Progenitor cell of endocrine pancreas (in vitro differentiated cells): Measurements from ENCODE around the gene TNIP1. TPM values are rescaled to one million over a fixed set of nuclear protein-coding genes. Genes with fewer than 3 reads are reported as not detected.

Source experiments
- DNase-seq: peaks from one replicate; pipeline ENCODE4 v3.0.0; 2021; ENCODE audit warnings: low spot score; ENCODE audit not compliant: unreplicated experiment
- H3K27ac Mint-ChIP-seq: 2 replicates; pipeline ENCODE4 v1.8.0; 2021; ENCODE audit warnings: mild to moderate bottlenecking, moderate library complexity, mixed read lengths
- H3K27me3 Mint-ChIP-seq: 2 replicates; pipeline ENCODE4 v1.8.0; 2021; ENCODE audit warnings: mixed read lengths
- H3K36me3 Mint-ChIP-seq: 2 replicates; pipeline ENCODE4 v1.8.0; 2022; ENCODE audit warnings: mixed read lengths; ENCODE audit not compliant: insufficient read depth
- H3K4me1 Mint-ChIP-seq: 2 replicates; pipeline ENCODE4 v1.8.0; 2021; ENCODE audit warnings: low read depth, mixed read lengths
- H3K4me3 Mint-ChIP-seq: 2 replicates; pipeline ENCODE4 v1.8.0; 2021; ENCODE audit warnings: low read depth, mild to moderate bottlenecking, moderate library complexity, mixed read lengths
- H3K9me3 Mint-ChIP-seq: 2 replicates; pipeline ENCODE4 v1.8.0; 2021; ENCODE audit warnings: low read depth, mixed read lengths
- total RNA-seq: library from RNA; stranded (reverse); gene quantifications from 2 replicates; pipeline ENCODE4 v1.2.1, GENCODE V29; 2021
- TF ChIP-seq, protein P1 (sequence below): fragments of 200-600 bp; sonication (generic); IDR thresholded peaks from one replicate; pipeline ENCODE4 v1.5.0; 2021; ENCODE audit warnings: antibody characterized with exemption, mild to moderate bottlenecking; ENCODE audit not compliant: unreplicated experiment

Gene TNIP1
- total RNA-seq, 1 donor from 2014 or later: 55.0 TPM

DNA sequence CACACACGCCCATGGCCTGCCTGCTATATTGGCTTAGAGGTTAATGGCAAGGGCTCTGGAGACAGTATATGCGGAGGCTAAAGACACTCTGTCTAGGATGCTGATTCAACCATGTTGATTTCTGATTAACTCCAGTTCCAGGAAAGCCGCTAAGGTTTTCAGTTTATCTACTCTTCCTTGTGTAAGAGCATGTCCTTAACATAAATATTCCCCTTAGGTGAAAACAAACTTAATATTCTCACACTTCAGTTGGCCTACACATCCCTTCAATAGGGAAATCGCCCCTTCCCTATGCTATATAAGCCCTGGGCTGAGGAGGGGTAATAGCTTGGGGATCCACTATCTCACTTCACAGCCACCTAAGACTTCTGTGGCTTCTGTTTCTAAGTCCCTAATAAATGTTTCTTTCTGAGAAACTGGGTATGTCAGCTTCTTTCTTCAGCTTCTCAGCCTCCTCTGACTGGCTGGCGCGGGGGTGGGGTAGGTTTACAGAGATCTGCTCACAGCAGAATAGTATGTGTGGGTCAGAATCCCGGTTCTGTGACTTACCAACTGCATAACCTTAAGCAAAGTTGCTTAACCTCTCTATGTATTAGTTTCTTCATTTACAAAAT, 64.8 kb downstream of the TNIP1 start:
- Mint-ChIP-seq H3K27ac (no peak overlapping the region), H3K27me3 (peaks cover 4% of the 10 kb centered on the region), H3K4me1 (peaks cover 6% of the 10 kb centered on the region), H3K36me3 (no peaks in the 10 kb centered on the region), H3K9me3 (no peaks in the 10 kb centered on the region), H3K4me3 (no peak overlapping the region)
- TF ChIP-seq, protein P1, sequence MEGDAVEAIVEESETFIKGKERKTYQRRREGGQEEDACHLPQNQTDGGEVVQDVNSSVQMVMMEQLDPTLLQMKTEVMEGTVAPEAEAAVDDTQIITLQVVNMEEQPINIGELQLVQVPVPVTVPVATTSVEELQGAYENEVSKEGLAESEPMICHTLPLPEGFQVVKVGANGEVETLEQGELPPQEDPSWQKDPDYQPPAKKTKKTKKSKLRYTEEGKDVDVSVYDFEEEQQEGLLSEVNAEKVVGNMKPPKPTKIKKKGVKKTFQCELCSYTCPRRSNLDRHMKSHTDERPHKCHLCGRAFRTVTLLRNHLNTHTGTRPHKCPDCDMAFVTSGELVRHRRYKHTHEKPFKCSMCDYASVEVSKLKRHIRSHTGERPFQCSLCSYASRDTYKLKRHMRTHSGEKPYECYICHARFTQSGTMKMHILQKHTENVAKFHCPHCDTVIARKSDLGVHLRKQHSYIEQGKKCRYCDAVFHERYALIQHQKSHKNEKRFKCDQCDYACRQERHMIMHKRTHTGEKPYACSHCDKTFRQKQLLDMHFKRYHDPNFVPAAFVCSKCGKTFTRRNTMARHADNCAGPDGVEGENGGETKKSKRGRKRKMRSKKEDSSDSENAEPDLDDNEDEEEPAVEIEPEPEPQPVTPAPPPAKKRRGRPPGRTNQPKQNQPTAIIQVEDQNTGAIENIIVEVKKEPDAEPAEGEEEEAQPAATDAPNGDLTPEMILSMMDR: no peak
- no peak for DNase-seq

- H3K36me3 Mint-ChIP-seq: no peaks in the 10 kb centered on the region
- H3K27ac Mint-ChIP-seq: no peak overlapping the region
- DNase-seq: no peak
Measured at GRCh38 chr5:151014680-151015343, 66.0 kb downstream of the TNIP1 start.

GRCh38 chr5:151012862-151013261, 68.0 kb downstream of the TNIP1 start:
- DNase-seq: no peak
- Mint-ChIP-seq H3K36me3 (no peaks in the 10 kb centered on the region), H3K4me3 (no peak overlapping the region), H3K9me3 (no peaks in the 10 kb centered on the region), H3K4me1 (no peaks in the 10 kb centered on the region), H3K27me3 (peaks cover 9% of the 10 kb centered on the region), H3K27ac (no peak overlapping the region)
- TF ChIP-seq, protein P1: no peak

More at GRCh38 chr5:151014680-151015343, 66.0 kb downstream of the TNIP1 start:
- H3K9me3 Mint-ChIP-seq: no peaks in the 10 kb centered on the region
- no peak overlapping the region for H3K4me3 Mint-ChIP-seq
- peaks cover 4% of the 10 kb centered on the region for H3K27me3 Mint-ChIP-seq
- TF ChIP-seq, protein P1: no peak
- no peaks in the 10 kb centered on the region for H3K4me1 Mint-ChIP-seq

- H3K36me3 Mint-ChIP-seq: no peaks in the 10 kb centered on the region
- H3K27me3 Mint-ChIP-seq: peaks cover 5% of the 10 kb centered on the region
- H3K27ac Mint-ChIP-seq: no peak overlapping the region
- no peaks in the 10 kb centered on the region for H3K9me3 Mint-ChIP-seq
- peaks cover 24% of the 10 kb centered on the region for H3K4me1 Mint-ChIP-seq
- TF ChIP-seq, protein P1: no peak
- DNase-seq: no peak
- no peak overlapping the region for H3K4me3 Mint-ChIP-seq
Measured at GRCh38 chr5:151008906-151009305, 71.9 kb downstream of the TNIP1 start.

- Mint-ChIP-seq H3K36me3 (no peaks in the 10 kb centered on the region), H3K27me3 (peaks cover 10% of the 10 kb centered on the region), H3K4me1 (peaks cover 27% of the 10 kb centered on the region), H3K27ac (no peak overlapping the region), H3K9me3 (no peaks in the 10 kb centered on the region), H3K4me3 (no peak overlapping the region)
- DNase-seq: no peak
- TF ChIP-seq, protein P1: no peak
Measured at GRCh38 chr5:151008210-151008491, 72.7 kb downstream of the TNIP1 start.
